Activated naive CD8-positive, alpha-beta T cell (primary cell): ENCODE data around the gene PRTN3.
"Not testable (repeated sequence)": the region's sequence is repeated elsewhere in the genome, so short reads cannot be mapped to it uniquely, and the experiment has no call there.

Source experiments
- H3K27ac Mint-ChIP-seq: one replicate; pipeline ENCODE4 v1.8.0; 2021; ENCODE audit warnings: mixed read lengths
- H3K27me3 Mint-ChIP-seq: one replicate; pipeline ENCODE4 v1.8.0; 2021; ENCODE audit warnings: mixed read lengths
- H3K36me3 Mint-ChIP-seq: one replicate; pipeline ENCODE4 v1.8.0; 2021; ENCODE audit warnings: mixed read lengths
- H3K4me1 Mint-ChIP-seq: one replicate; pipeline ENCODE4 v1.8.0; 2021; ENCODE audit warnings: low read depth, mixed read lengths
- H3K4me3 Mint-ChIP-seq: one replicate; pipeline ENCODE4 v1.8.0; 2021; ENCODE audit warnings: mild to moderate bottlenecking, mixed read lengths
- H3K9me3 Mint-ChIP-seq: one replicate; pipeline ENCODE4 v1.8.0; 2021; ENCODE audit warnings: low read depth, mixed read lengths

Gene PRTN3

DNA sequence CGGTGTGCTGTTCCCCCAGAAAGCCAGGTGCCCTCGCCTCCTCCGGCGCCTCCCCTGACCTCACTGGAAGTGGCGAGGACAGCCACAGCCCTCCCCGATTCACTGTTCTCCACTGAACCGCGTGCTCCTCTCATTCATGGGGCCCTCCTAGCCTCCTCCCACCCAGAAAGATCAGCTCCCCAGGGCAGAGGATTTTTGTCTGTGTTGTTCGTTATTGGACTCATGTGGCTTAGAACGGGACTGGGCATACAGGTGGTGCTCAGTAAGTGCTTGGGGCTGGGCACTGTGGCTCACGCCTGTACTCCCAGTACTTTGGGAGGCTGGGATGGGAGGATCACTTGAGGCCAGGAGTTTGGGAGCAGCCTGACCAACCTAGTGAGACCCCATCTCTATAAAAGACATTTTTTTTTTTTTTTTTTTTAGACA lies 3.8 kb downstream of the PRTN3 start:
- Mint-ChIP-seq H3K4me3 (no peak overlapping the region), H3K4me1 (peaks cover 6% of the 10 kb centered on the region), H3K36me3 (no peaks in the 10 kb centered on the region), H3K27ac (no peak overlapping the region), H3K9me3 (no peaks in the 10 kb centered on the region), H3K27me3 (peaks cover 18% of the 10 kb centered on the region)

DNA sequence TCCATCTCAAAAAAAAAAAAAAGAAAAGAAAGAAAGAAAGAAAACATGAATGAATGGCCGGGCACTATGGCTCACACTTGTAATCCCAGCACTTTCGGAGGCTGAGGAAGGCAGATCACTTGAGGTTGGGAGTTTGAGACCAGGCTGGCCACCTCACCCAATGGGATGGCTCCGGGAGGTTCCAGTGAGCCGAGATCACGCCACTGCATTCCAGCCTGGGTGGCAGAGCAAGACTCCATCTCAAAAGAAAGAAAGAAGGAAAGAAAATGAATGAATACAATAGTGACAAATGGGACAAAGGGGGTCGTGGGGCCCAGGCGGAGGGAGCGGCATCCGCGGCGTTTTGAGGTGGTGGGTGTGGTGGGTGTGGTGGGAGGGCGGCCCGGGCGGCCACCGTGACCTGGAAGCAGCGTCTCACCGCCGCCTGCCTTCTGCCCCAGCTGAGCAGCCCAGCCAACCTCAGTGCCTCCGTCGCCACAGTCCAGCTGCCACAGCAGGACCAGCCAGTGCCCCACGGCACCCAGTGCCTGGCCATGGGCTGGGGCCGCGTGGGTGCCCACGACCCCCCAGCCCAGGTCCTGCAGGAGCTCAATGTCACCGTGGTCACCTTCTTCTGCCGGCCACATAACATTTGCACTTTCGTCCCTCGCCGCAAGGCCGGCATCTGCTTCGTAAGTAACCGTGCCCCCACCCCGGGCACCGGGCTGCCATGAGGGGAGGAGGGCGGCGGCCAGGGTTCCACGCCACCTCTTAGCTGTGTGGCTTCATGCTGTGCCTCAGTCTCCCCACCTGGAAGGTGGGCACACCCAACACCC lies 5.1 kb downstream of the PRTN3 start:
- no peaks in the 10 kb centered on the region for H3K9me3 Mint-ChIP-seq
- peaks cover 18% of the 10 kb centered on the region for H3K27me3 Mint-ChIP-seq
- H3K4me3 Mint-ChIP-seq: no peak overlapping the region
- peaks cover 6% of the 10 kb centered on the region for H3K4me1 Mint-ChIP-seq
- H3K27ac Mint-ChIP-seq: no peak overlapping the region
- H3K36me3 Mint-ChIP-seq: no peaks in the 10 kb centered on the region

DNA sequence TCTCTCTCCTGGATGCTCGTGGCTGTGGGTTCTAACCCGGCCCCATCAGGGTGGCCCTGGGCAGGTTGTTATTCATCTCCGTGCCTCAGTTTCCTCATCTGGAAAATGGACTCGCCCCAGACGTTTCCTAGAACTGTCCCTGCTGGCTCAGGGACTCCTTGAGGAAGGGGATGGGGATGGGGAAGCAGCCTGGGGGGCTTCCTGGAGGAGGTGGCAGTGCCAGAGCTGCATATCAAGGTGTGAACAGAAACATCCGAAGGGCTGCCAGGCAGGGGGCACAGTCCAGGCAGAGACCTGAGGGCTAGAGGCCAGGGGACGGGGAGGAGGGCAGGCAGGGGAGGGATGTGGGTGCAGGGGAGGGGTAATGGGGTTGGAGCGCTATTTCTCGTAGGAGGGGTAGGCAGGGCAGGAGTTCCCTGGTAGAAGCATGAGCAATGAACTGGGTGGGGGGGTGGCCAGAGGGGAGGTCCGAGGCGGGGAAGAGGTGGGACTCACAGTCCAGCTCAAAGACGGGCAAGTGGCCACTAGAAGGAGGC lies 7.7 kb downstream of the PRTN3 start:
- Mint-ChIP-seq H3K27me3 (peaks cover 14% of the 10 kb centered on the region), H3K36me3 (no peaks in the 10 kb centered on the region)

DNA sequence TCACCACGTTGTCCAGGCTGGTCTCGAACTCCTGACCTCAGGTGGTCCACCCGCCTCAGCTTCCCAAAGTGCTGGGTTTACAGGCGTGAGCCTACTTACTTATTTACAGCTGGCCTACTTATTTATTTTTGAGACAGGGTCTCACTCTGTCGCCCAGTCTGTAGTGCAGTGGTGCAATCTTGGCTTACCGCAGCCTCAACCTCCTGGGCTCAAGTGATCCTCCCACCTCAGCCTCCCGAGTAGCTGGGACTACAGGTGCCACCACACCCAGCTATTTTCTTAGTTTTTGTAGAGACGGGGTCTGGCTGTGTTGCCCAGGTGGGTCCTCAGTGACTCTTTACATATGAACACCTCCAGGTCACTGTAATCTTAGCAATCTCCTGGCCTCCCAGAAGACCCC lies 8.4 kb downstream of the PRTN3 start:
- H3K4me3 Mint-ChIP-seq, H3K27ac Mint-ChIP-seq, H3K4me1 Mint-ChIP-seq, H3K9me3 Mint-ChIP-seq, H3K36me3 Mint-ChIP-seq: not testable (repeated sequence)
- peaks cover 14% of the 10 kb centered on the region for H3K27me3 Mint-ChIP-seq

More for the DNA sequence above, 7.7 kb downstream of the PRTN3 start:
- Mint-ChIP-seq H3K4me1 (peaks cover 3% of the 10 kb centered on the region), H3K4me3 (no peak overlapping the region), H3K9me3 (no peaks in the 10 kb centered on the region), H3K27ac (no peak overlapping the region)

DNA sequence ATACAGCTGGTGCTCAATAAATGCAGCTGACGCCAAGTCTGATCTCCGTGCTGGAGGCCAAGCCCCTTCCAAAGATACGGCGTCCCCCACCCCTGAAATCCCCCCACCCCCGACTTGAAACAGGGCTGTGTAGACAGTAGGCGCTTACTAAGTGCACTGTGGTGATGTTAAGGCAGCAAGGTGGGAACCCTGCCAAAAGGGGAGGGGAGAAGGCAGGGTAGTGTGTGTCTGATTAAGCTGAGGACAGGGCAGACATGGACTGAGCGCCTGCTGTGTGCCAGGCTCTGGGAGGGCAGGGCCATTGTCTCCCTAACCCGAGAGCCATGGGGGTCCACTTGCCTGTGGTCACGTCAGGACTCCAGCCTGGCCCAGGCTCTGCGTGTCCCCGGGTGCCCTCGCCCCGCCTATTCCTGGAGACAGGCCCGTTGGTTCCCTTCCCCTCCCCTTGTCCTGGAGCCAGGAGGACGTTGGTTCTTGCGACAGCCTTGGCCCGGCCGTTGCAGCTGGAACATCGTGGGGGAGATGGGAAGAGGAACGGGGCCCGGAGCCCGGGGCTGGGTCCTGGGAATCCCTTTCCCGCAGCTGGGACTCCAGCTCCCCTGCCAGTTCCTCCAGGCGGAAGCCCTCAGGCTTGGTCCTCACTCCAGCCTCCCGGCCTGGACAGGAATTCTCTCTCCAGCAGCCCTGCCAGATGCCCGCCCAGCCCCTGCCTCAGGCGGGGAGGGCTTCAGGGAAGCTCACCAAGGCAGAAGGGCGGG lies 9.6 kb downstream of the PRTN3 start:
- Mint-ChIP-seq H3K9me3 (no peaks in the 10 kb centered on the region), H3K36me3 (no peaks in the 10 kb centered on the region), H3K4me1 (no peaks in the 10 kb centered on the region), H3K27ac (no peak overlapping the region), H3K27me3 (peaks cover 8% of the 10 kb centered on the region), H3K4me3 (no peak overlapping the region)

DNA sequence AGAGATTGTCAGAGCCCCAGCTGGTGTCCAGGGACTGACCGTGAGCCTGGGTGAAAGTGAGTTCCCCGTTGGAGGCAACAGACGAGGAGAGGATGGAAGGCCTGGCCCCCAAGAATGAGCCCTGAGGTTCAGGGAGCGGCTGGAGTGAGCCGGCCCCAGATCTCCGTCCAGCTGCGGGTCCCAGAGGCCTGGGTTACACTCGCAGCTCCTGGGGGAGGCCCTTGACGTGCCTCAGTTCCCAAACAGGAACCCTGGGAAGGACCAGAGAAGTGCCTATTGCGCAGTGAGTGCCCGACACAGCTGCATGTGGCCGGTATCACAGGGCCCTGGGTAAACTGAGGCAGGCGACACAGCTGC lies 10.2 kb downstream of the PRTN3 start:
- Mint-ChIP-seq H3K9me3 (no peaks in the 10 kb centered on the region), H3K36me3 (no peaks in the 10 kb centered on the region), H3K4me1 (no peaks in the 10 kb centered on the region), H3K4me3 (no peak overlapping the region), H3K27me3 (peaks cover 5% of the 10 kb centered on the region), H3K27ac (no peak overlapping the region)

DNA sequence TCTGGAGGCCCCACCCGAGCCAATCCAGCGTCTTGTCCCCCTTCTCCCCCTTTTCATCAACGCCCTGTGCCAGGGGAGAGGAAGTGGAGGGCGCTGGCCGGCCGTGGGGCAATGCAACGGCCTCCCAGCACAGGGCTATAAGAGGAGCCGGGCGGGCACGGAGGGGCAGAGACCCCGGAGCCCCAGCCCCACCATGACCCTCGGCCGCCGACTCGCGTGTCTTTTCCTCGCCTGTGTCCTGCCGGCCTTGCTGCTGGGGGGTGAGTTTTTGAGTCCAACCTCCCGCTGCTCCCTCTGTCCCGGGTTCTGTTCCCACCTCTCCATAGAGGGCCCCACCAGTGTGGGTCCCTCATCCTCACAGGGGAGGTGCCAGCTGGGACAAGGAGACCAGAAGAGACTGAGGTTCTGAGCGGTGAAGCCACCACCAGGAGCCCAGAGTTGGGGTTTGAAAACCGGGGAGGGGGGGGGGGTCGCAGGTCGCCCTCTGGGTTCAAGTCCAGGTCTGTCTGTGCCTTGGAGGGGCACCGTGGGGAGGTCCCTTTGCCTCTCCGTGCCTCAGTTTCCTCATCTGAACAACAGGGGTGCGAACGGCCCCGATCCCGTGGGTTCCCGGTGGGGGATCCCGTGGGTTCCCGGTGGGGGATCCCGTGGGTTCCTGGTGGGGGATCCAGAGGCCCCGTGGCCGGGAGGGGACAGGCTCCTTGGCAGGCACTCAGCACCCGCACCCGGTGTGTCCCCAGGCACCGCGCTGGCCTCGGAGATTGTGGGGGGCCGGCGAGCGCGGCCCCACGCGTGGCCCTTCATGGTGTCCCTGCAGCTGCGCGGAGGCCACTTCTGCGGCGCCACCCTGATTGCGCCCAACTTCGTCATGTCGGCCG lies 11.6 kb downstream of the PRTN3 start, which contains the start of gene ELANE:
ELANE (plus strand) TSS at position 168 of the 878 bp plus-strand sequence; CDS start at position 194, 26 bp downstream.
- Mint-ChIP-seq H3K36me3 (no peaks in the 10 kb centered on the region), H3K27me3 (peaks cover under 1% of the 10 kb centered on the region), H3K9me3 (no peaks in the 10 kb centered on the region), H3K27ac (no peak within 1 kb of the TSS), H3K4me3 (no peak within 1 kb of the TSS), H3K4me1 (no peaks in the 10 kb centered on the region)

DNA sequence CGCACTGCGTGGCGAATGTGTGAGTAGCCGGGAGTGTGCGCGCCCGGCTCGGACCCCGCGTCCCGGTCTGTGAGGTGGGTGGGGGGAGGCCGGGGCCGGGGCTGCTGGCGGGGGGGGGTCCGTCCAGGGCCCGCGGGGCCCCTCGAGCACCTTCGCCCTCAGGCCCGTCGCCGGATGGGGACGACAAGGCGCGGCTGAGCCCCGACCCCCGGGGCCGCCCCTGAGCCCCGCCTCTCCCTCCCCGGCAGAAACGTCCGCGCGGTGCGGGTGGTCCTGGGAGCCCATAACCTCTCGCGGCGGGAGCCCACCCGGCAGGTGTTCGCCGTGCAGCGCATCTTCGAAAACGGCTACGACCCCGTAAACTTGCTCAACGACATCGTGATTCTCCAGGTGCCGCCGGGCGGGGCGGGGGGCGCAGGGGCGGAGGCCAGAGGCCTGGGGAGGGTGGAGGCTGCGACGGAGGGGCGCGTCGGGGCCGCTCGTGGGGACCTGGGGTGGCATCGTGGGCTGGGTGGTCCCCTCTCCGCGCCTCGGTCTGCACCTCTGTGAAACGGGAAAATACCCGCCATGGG lies 12.3 kb downstream of the PRTN3 start:
- Mint-ChIP-seq H3K4me1 (no peaks in the 10 kb centered on the region), H3K9me3 (no peaks in the 10 kb centered on the region), H3K4me3 (no peak overlapping the region), H3K27me3 (no peaks in the 10 kb centered on the region), H3K27ac (no peak overlapping the region), H3K36me3 (no peaks in the 10 kb centered on the region)

DNA sequence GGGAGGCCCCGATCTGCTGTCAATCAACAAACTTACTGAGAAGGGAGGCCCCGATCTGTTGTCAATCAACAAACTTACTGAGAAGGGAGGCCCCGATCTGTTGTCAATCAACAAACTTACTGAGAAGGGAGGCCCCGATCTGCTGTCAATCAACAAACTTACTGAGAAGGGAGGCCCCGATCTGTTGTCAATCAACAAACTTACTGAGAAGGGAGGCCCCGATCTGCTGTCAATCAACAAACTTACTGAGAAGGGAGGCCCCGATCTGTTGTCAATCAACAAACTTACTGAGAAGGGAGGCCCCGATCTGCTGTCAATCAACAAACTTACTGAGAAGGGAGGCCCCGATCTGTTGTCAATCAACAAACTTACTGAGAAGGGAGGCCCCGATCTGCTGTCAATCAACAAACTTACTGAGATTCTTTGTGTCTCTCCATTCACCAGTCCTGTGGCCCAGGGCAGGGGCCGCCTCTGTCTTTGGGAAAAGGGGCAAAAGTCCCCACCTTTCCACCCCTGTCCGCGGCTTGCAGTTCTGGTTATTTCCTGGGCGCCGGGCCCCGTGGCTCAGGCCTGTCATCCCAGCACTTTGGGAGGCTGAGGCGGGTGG lies 12.9 kb downstream of the PRTN3 start:
- not testable (repeated sequence) for H3K27me3 Mint-ChIP-seq, H3K27ac Mint-ChIP-seq, H3K36me3 Mint-ChIP-seq, H3K4me1 Mint-ChIP-seq, H3K4me3 Mint-ChIP-seq, H3K9me3 Mint-ChIP-seq

DNA sequence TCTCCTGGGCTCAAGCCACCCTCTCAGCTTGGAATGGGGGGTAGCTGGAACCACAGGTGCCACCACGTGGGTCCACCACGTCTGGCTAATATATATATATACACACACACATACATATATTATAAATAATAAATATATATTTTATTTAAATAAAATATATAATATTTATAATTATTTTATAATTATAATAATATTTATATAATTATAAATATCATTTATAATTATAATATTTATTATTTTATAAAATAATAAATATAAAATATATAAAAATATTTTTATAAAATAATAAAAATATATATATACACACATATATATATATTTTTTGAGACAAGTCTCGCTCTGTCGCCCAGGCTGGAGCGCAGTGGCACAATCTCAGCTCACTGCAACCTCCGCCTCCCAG lies 13.8 kb downstream of the PRTN3 start:
- Mint-ChIP-seq H3K27ac (no peak overlapping the region), H3K36me3 (no peaks in the 10 kb centered on the region), H3K4me3 (no peak overlapping the region), H3K4me1 (no peaks in the 10 kb centered on the region), H3K9me3 (no peaks in the 10 kb centered on the region), H3K27me3 (no peaks in the 10 kb centered on the region)

DNA sequence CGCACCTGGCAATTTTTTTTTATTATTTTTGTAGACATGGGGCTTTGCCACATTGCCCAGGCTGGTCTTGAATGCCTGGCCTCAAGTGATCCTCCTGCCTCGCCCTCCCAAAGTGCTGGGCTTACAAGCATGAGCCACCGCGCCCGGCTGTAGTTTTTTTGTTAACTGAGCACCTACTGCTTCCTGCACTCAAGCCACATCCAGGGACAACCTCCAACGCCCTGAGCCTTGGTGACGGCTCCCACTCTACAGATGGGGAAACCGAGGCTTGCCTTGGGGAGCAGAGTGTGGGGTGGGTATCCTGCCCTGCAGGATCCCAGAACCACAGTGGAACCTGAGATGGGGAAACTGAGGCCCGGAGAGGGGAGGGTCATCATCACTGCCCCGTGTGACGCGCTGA lies 14.3 kb downstream of the PRTN3 start:
- Mint-ChIP-seq H3K27me3 (no peaks in the 10 kb centered on the region), H3K36me3 (no peaks in the 10 kb centered on the region), H3K4me3 (no peak overlapping the region)

DNA sequence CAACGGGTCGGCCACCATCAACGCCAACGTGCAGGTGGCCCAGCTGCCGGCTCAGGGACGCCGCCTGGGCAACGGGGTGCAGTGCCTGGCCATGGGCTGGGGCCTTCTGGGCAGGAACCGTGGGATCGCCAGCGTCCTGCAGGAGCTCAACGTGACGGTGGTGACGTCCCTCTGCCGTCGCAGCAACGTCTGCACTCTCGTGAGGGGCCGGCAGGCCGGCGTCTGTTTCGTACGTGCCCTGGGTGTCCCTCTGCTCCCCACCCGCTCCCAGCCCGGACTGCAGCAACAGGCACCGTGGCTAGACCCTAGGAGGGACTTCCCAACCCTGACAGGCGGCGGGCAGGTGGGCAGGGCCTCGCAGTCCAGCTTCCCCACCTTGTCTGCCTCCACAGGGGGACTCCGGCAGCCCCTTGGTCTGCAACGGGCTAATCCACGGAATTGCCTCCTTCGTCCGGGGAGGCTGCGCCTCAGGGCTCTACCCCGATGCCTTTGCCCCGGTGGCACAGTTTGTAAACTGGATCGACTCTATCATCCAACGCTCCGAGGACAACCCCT lies 14.8 kb downstream of the PRTN3 start:
- H3K4me1 Mint-ChIP-seq: peaks cover 2% of the 10 kb centered on the region
- H3K27ac Mint-ChIP-seq: no peak overlapping the region
- H3K27me3 Mint-ChIP-seq: no peaks in the 10 kb centered on the region
- H3K4me3 Mint-ChIP-seq: no peak overlapping the region
- no peaks in the 10 kb centered on the region for H3K36me3 Mint-ChIP-seq
- no peaks in the 10 kb centered on the region for H3K9me3 Mint-ChIP-seq

More for the DNA sequence above, 14.3 kb downstream of the PRTN3 start:
- Mint-ChIP-seq H3K27ac (no peak overlapping the region), H3K4me1 (peaks cover 2% of the 10 kb centered on the region), H3K9me3 (no peaks in the 10 kb centered on the region)

DNA sequence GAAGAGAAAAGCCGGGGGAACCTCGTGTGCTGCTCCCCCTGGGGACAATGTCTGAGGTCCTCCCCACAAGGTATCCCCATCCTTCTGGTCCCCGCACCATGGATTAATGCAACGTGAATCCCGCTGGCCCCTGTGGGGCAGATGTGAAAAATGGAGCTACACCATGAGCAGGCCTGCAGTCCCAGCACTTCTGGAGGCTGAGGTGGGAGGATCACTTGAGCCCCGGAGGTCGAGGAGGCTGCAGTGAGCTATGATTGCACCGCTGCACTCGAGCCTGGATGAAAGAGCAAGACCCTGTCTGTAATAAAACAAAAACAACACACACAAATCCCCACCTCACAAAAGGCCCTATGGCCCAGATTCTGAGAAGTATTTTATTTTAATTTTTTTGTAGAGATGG lies 17.5 kb downstream of the PRTN3 start:
- H3K27ac Mint-ChIP-seq: no peak overlapping the region

More for the DNA sequence above, 17.5 kb downstream of the PRTN3 start:
- no peak overlapping the region for H3K4me3 Mint-ChIP-seq
- H3K9me3 Mint-ChIP-seq: no peaks in the 10 kb centered on the region
- H3K4me1 Mint-ChIP-seq: peaks cover 8% of the 10 kb centered on the region
- no peaks in the 10 kb centered on the region for H3K27me3 Mint-ChIP-seq
- no peaks in the 10 kb centered on the region for H3K36me3 Mint-ChIP-seq
